Measurements from ENCODE around the gene DNAJC27. TPM values are rescaled to one million over a fixed set of nuclear protein-coding genes. Genes with fewer than 3 reads are reported as not detected.

DNAJC27 gene
- total RNA-seq, 2 donors from 2014 or later = 15.7 to 19.2 TPM

DNA sequence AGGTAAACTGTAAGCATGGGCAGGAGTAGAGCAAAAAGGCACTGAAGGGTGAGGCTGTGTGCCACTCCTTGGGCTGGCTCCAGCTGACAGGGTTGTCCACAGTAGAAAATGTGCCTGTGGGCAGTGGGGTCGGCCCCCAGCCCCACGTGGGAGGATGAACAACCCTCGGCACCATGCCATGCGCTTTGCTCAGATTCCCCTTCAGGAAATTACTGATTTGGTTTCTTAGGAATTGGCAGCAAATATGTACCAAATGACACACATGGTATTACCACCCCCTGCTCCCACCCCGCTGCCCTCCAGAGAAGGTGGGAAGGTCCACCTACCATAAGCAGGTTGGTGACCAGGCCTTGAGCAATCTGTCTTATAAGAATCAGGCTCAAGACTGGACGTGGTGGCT is 65.3 kb downstream of the DNAJC27 start:
- no peak overlapping the region for H3K4me3 Mint-ChIP-seq
- H3K9me3 ChIP-seq (ENCODE audit: control insufficient read depth, low read length, poor library complexity, severe bottlenecking) = no peaks in the 10 kb centered on the region
- H3K36me3 Mint-ChIP-seq (ENCODE audit: low read depth) = peaks cover 18% of the 10 kb centered on the region
- H3K4me1 Mint-ChIP-seq = peaks cover 17% of the 10 kb centered on the region
- ATAC-seq (no peak), DNase-seq (no peak)
- H3K27ac Mint-ChIP-seq = no peak overlapping the region
- H3K27me3 Mint-ChIP-seq = no peaks in the 10 kb centered on the region

DNA sequence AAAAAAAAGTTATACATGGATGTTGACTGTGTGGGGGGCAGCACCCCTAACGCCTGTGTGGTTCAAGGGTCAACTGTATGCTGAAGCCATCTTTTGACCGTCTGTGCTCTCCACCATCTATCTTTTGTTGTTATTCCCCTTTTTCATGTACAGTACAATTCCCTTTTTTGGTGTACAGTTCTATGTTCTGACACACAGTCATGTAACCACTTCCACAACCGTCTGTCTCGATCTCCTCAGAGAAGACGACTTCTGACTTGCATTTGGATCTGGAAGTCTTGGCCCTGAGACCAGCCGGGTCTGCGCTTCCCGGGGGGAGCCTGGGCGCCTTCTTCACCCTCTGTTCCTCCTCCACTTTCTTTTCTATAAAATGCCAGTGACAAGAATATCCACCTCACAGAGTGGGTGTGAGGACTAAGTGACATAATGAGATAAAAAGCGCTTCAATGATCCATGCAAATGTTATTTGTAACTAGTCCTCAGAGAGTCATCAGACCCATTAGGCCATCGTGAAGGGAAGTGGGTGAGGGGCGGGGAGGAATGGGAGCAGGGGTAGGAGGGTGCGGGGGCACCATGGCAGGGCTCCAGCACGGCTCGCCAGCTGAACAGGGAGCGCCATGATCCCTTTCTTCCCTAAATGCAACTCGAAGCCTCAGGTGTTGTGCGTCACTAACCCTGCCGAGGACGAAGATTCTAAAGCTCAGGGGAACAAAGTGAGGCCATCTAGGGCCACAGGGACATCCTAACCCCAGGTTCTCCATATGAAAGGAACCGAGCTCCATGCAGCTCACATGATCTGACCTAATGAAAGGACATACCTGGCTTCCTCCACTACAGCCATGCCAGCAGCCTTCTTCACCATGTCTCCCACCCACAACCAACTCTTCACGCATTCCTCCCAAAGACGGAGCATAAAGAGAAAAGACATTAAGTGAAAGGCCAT is 68.3 kb downstream of the DNAJC27 start:
- H3K36me3 Mint-ChIP-seq (ENCODE audit: low read depth) = peaks cover 14% of the 10 kb centered on the region
- H3K4me1 Mint-ChIP-seq = peaks cover 9% of the 10 kb centered on the region
- no peak for ATAC-seq
- no peak overlapping the region for H3K4me3 Mint-ChIP-seq
- DNase-seq = no peak
- no peaks in the 10 kb centered on the region for H3K9me3 ChIP-seq (ENCODE audit: control insufficient read depth, low read length, poor library complexity, severe bottlenecking)
- H3K27me3 Mint-ChIP-seq = no peaks in the 10 kb centered on the region
- no peak overlapping the region for H3K27ac Mint-ChIP-seq

DNA sequence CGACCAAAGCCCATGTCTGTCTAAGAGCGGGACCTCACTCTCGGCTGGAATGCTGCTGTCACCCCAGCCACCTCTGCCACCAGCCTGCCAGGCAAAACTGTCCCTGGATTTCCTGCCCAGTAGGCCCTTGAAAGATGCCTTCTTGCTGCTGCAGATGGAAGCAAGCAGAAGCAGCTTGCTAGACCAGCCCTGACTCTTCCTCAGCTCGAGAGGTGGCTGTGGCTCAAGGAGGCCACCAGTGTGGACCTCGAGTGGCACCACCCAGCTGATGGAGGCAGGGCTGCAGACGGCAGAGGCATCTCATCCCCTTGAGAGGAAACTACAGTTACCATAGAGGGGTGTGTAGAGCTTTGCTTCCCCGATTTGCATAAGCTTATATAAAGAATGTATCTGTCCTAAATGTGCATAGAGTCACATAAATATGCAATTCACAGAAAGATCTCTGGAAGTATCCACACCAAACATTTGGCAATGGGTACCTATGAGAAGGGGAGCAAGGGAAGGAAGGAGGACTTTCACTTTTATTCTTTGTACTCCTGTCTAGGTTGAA is 72.3 kb downstream of the DNAJC27 start:
- Mint-ChIP-seq H3K27ac (no peak overlapping the region), H3K36me3 (ENCODE audit: low read depth) (peaks cover 16% of the 10 kb centered on the region), H3K27me3 (no peaks in the 10 kb centered on the region), H3K4me3 (no peak overlapping the region), H3K4me1 (peaks cover 7% of the 10 kb centered on the region)
- DNase-seq = no peak
- ATAC-seq = no peak
- H3K9me3 ChIP-seq (ENCODE audit: control insufficient read depth, low read length, poor library complexity, severe bottlenecking) = peaks cover 4% of the 10 kb centered on the region

DNA sequence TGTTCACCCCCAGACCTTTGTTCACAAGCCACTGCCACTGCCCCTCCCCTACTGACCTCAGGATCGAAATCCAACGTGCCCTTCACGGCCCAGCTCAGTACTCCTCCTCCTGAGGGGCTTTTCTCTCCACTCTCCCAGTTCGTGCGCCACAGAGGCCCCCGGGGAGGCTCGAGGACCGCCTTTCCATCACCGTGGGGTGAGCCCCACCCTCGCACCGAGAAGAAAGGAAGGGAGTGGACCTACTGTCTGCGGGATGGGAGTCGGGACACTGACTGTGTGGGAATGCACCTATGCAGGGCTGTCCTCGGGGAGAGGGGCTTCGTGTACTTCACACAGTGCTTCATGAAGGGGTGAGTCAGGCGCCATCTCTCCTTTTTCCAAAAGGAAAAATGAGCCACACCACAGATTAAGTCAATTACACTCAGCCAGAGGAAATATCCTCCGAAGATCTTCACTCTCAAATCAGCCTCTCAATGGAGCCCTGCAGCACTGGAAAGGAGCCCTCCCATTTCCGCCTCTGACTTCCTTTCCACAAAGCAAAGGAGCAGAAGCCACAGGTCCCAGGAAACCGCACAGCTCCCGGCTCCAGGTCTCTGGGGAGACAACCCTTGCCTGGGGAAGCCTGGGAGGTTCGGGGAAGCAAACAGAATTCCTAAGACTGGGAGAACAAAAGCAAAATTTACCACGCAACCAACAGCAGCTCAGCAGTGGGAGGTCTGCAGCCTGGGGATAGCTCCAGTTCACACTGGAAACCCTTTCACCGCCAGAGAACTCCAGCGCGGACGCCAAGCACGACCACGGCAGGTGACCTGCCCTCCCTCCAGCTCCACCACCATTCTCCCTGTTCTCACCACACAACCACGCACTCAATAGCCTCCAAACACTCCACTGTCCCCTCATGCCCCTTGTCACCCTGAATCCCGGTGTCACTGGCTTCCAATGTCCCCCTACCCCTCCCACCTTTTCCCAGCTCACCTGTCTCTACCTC is 73.3 kb downstream of the DNAJC27 start:
- ATAC-seq (no peak), DNase-seq (no peak)
- Mint-ChIP-seq H3K4me1 (peaks cover 5% of the 10 kb centered on the region), H3K36me3 (ENCODE audit: low read depth) (peaks cover 12% of the 10 kb centered on the region), H3K27me3 (no peaks in the 10 kb centered on the region), H3K4me3 (no peak overlapping the region), H3K27ac (no peak overlapping the region)
- peaks cover 4% of the 10 kb centered on the region for H3K9me3 ChIP-seq (ENCODE audit: control insufficient read depth, low read length, poor library complexity, severe bottlenecking)

DNA sequence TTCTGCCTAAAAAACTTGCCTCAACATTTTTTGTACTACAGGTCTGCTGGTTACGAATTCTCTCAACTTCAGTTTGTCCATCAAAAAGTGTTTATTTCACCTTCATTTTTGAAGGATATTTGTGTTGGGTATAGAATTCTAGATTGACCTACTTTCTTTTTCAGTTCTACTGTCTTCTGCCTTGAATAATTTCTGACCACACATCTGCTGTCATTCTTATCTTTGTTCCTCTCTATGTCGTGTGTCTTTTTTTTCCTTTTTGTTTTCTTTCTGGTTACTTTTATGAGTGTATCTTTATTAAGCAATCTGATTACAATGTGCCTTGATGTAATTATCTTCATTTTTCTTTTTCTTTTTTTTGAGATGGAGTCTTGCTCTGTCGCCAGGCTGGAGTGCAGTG is 77.0 kb downstream of the DNAJC27 start:
- H3K9me3 ChIP-seq (ENCODE audit: control insufficient read depth, low read length, poor library complexity, severe bottlenecking) = peaks cover 4% of the 10 kb centered on the region
- H3K4me1 Mint-ChIP-seq = peaks cover 3% of the 10 kb centered on the region
- no peak for ATAC-seq
- H3K4me3 Mint-ChIP-seq = no peak overlapping the region
- H3K27me3 Mint-ChIP-seq = no peaks in the 10 kb centered on the region
- H3K27ac Mint-ChIP-seq = no peak overlapping the region
- peaks cover 4% of the 10 kb centered on the region for H3K36me3 Mint-ChIP-seq (ENCODE audit: low read depth)
- no peak for DNase-seq

DNA sequence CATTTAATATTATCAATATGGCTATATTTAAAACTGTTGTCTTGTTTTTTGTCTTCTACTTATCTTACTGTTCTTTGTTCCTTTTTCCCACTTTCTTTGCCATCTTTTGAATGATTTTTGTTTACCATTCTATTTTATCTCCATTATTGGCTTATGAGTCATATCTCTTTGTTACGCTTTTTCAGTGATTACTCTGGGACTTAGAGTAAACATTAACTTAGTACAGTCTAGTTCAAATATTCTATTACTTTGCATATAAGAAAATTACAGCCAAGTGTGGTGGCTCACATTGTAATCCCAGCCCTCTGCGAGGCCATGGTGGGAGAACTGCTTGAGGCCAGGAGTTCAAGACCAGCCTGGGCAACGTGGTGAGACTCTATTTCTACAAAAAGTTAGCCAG is 77.8 kb downstream of the DNAJC27 start:
- Mint-ChIP-seq H3K36me3 (ENCODE audit: low read depth) (peaks cover 4% of the 10 kb centered on the region), H3K4me3 (no peak overlapping the region), H3K27me3 (no peaks in the 10 kb centered on the region), H3K27ac (no peak overlapping the region), H3K4me1 (peaks cover 3% of the 10 kb centered on the region)
- ATAC-seq = no peak
- H3K9me3 ChIP-seq (ENCODE audit: control insufficient read depth, low read length, poor library complexity, severe bottlenecking) = peaks cover 4% of the 10 kb centered on the region
- DNase-seq = no peak

Other genes starting within 250 kb of the DNAJC27 start
- 10 to 100 TPM; 19.1 to 21.6 TPM for gene PTRHD1, start 178.6 kb downstream of the DNAJC27 start, total RNA-seq
- 1 to 10 TPM; 3.5 to 6.5 TPM for gene CENPO, start 178.5 kb downstream of the DNAJC27 start, total RNA-seq
- 10 to 100 TPM; 40.7 to 59.3 TPM for gene ADCY3, start 51.7 kb downstream of the DNAJC27 start, total RNA-seq
- gene EFR3B, start 70.1 kb upstream of the DNAJC27 start, total RNA-seq = not detected
- gene POMC, start 196.6 kb upstream of the DNAJC27 start, total RNA-seq = 1 to 10 TPM; 2.9 to 5.0 TPM